Coronary artery (tissue), 2 donors: ENCODE measurements around the gene PLA2G4B.

Experiments
- DNase-seq: peaks from one replicate; pipeline ENCODE4 v3.0.0-alpha.2; 2017; ENCODE audit warnings: low spot score
- H3K27ac ChIP-seq, 2 donors: fragments of 200-600 bp; sonication (generic); one replicate each; pipeline ENCODE4 v1.5.1; 2016 to 2019
- H3K4me3 ChIP-seq: fragments of 200-600 bp; sonication (generic); 2 replicates; pipeline ENCODE4 v1.5.1; 2016; ENCODE audit warnings: mild to moderate bottlenecking, moderate library complexity
- CTCF ChIP-seq: fragments of 200-600 bp; sonication (generic); IDR thresholded peaks from one replicate; pipeline ENCODE4 v1.5.1; 2019; ENCODE audit warnings: antibody characterized with exemption

Gene PLA2G4B

GRCh38 chr15:41886741-41887140, 48.1 kb downstream of the PLA2G4B start:
- no peak for DNase-seq
- no peak for TF ChIP-seq CTCF
- Histone ChIP-seq H3K27ac (no peak overlapping the region), H3K4me3 (no peak overlapping the region)

GRCh38 chr15:41887161-41887560, 48.5 kb downstream of the PLA2G4B start:
- no peak overlapping the region for H3K27ac ChIP-seq
- no peak overlapping the region for H3K4me3 ChIP-seq
- no peak for DNase-seq
- TF ChIP-seq CTCF: no peak

- no peak for TF ChIP-seq CTCF
- H3K27ac ChIP-seq: no peak overlapping the region
- DNase-seq: no peak
- H3K4me3 ChIP-seq: no peak overlapping the region
Measured at GRCh38 chr15:41887893-41888292, 49.2 kb downstream of the PLA2G4B start.

GRCh38 chr15:41888662-41889253, 50.1 kb downstream of the PLA2G4B start:
- Histone ChIP-seq H3K4me3 (no peak overlapping the region), H3K27ac (no peak overlapping the region)
- TF ChIP-seq CTCF: no peak
- DNase-seq: no peak

- no peak overlapping the region for H3K27ac ChIP-seq
- no peak overlapping the region for H3K4me3 ChIP-seq
- no peak for DNase-seq
- TF ChIP-seq CTCF: no peak
Measured at GRCh38 chr15:41890050-41890690, 51.5 kb downstream of the PLA2G4B start.

- no peak for TF ChIP-seq CTCF
- Histone ChIP-seq H3K27ac (no peak overlapping the region), H3K4me3 (no peak overlapping the region)
- no peak for DNase-seq
Measured at GRCh38 chr15:41891226-41891625, 52.6 kb downstream of the PLA2G4B start.

- no peak for DNase-seq
- no peak overlapping the region for H3K27ac ChIP-seq
- no peak for TF ChIP-seq CTCF
Measured at GRCh38 chr15:41891946-41892345, 53.3 kb downstream of the PLA2G4B start.

More at GRCh38 chr15:41891946-41892345, 53.3 kb downstream of the PLA2G4B start:
- H3K4me3 ChIP-seq: no peak overlapping the region
